CD14-positive monocyte (primary cell): ENCODE results near the gene DTL. TPM values are rescaled to one million over a fixed set of nuclear protein-coding genes. Genes with fewer than 3 reads are reported as not detected.
"Not testable (repeated sequence)": the region's sequence is repeated elsewhere in the genome, so short reads cannot be mapped to it uniquely, and the experiment has no call there.

Source experiments
- DNase-seq, 3 donors: peaks; one replicate each; pipeline ENCODE4 v3.0.0-alpha.2; 2011 to 2022
- H2AFZ ChIP-seq: 2 replicates; pipeline ENCODE4 v1.6.0; 2012; ENCODE audit warnings: mild to moderate bottlenecking, low read depth, low read length, inconsistent platforms; ENCODE audit not compliant: insufficient read depth, poor library complexity, severe bottlenecking
- H3K27ac ChIP-seq, 2 donors: 1 replicate in 1 of 2; 2 replicates in 1 of 2; pipeline ENCODE4 v1.5.1; 2012 to 2013; ENCODE audit warnings: low read length in 2 of 2, control low read depth in 1 of 2, inconsistent platforms in 1 of 2, low read depth in 1 of 2, mild to moderate bottlenecking in 1 of 2
- H3K27me3 ChIP-seq, 2 donors: one replicate each; pipeline versions ENCODE4 v1.6.0 to v1.6.1; 2011 to 2013; ENCODE audit warnings: low read length in 2 of 2; ENCODE audit not compliant: control insufficient read depth in 2 of 2, insufficient read depth in 2 of 2
- H3K36me3 ChIP-seq, 2 donors: replicated peaks in 1 of 2; 1 replicate in 1 of 2; 2 replicates in 1 of 2; pipeline versions ENCODE4 v1.5.1 to v1.6.1; 2012 to 2013; ENCODE audit warnings: low read length in 2 of 2, control low read depth in 1 of 2, inconsistent platforms in 1 of 2, mild to moderate bottlenecking in 1 of 2; ENCODE audit not compliant: insufficient read depth in 2 of 2, control insufficient read depth in 1 of 2
- H3K4me1 ChIP-seq, 2 donors: 1 replicate in 1 of 2; 2 replicates in 1 of 2; pipeline versions ENCODE4 v1.5.1 to v1.6.1; 2012 to 2013; ENCODE audit warnings: low read length in 2 of 2, control low read depth in 1 of 2, inconsistent platforms in 1 of 2, mild to moderate bottlenecking in 1 of 2, moderate library complexity in 1 of 2; ENCODE audit not compliant: insufficient read depth in 2 of 2, control insufficient read depth in 1 of 2
- H3K4me2 ChIP-seq: replicated peaks from 2 replicates; pipeline ENCODE3; 2012; ENCODE audit warnings: low read length, moderate library complexity, mild to moderate bottlenecking; ENCODE audit not compliant: poor library complexity, severe bottlenecking; ENCODE audit errors: extremely low read depth
- H3K4me3 ChIP-seq, 3 experiments: fragments of 200-600 bp in 1 of 3; sonication (generic) in 1 of 3; replicated peaks in 1 of 3; 1 replicate in 2 of 3; 2 replicates in 1 of 3; pipeline ENCODE4 v1.5.1; 2011 to 2013; ENCODE audit warnings: low read length in 3 of 3, mild to moderate bottlenecking in 3 of 3, control low read depth in 2 of 3, low read depth in 2 of 3, inconsistent platforms in 1 of 3, moderate library complexity in 1 of 3
- H3K79me2 ChIP-seq: 2 replicates; pipeline ENCODE4 v1.6.0; 2012; ENCODE audit warnings: mild to moderate bottlenecking, control low read depth, inconsistent platforms, low read length, moderate library complexity; ENCODE audit not compliant: insufficient read depth
- H3K9ac ChIP-seq: 2 replicates; pipeline ENCODE4 v1.6.0; 2017; ENCODE audit warnings: low read length, mild to moderate bottlenecking; ENCODE audit not compliant: insufficient read depth, poor library complexity, severe bottlenecking
- H3K9me3 ChIP-seq, 2 donors: replicated peaks in 1 of 2; 1 replicate in 1 of 2; 2 replicates in 1 of 2; pipeline versions ENCODE4 v1.5.1 to v1.6.1; 2012 to 2013; ENCODE audit warnings: low read length in 2 of 2, control low read depth in 1 of 2; ENCODE audit not compliant: control insufficient read depth in 1 of 2, insufficient read depth in 1 of 2
- H4K20me1 ChIP-seq: 2 replicates; pipeline ENCODE4 v1.6.0; 2012; ENCODE audit warnings: mild to moderate bottlenecking, low read length, control low read depth, moderate library complexity; ENCODE audit not compliant: insufficient read depth
- H3K27ac Mint-ChIP-seq, 7 donors: one replicate each; pipeline ENCODE4 v1.8.0; 2020; ENCODE audit warnings: mild to moderate bottlenecking in 7 of 7, mixed read lengths in 7 of 7, moderate library complexity in 6 of 7, inconsistent platforms in 2 of 7
- H3K27me3 Mint-ChIP-seq, 3 donors: one replicate each; pipeline ENCODE4 v1.8.0; 2021 to 2022; ENCODE audit warnings: low read depth in 3 of 3, mild to moderate bottlenecking in 3 of 3, mixed read lengths in 3 of 3, moderate library complexity in 3 of 3, inconsistent platforms in 1 of 3
- H3K36me3 Mint-ChIP-seq, 2 donors: one replicate each; pipeline ENCODE4 v1.8.0; 2020; ENCODE audit warnings: mixed read lengths in 2 of 2, inconsistent platforms in 1 of 2, mild to moderate bottlenecking in 1 of 2
- H3K4me1 Mint-ChIP-seq: one replicate; pipeline ENCODE4 v1.8.0; 2020; ENCODE audit warnings: mild to moderate bottlenecking, mixed read lengths
- H3K4me3 Mint-ChIP-seq, 2 donors: one replicate each; pipeline ENCODE4 v1.8.0; 2020; ENCODE audit warnings: mild to moderate bottlenecking in 2 of 2, mixed read lengths in 2 of 2, moderate library complexity in 1 of 2
- H3K9me3 Mint-ChIP-seq, 7 donors: one replicate each; pipeline ENCODE4 v1.8.0; 2020 to 2022; ENCODE audit warnings: mixed read lengths in 7 of 7, mild to moderate bottlenecking in 6 of 7, moderate library complexity in 6 of 7, inconsistent platforms in 2 of 7
- WGBS: methylation state at CpG from one replicate; pipeline ENCODE4 v1.1.5; 2013; ENCODE audit warnings: missing lambda C conversion rate; ENCODE audit not compliant: insufficient coverage; 5-methylcytosine and 5-hydroxymethylcytosine counted together
- intact Hi-C, 2 donors: fragments of 100-400 bp; cut with micrococcal nuclease; formaldehyde crosslinking; loops; one replicate each; pipeline versions ENCODE4 v1.15.0 to v1.15.1; 2023
- polyA plus RNA-seq, 3 donors: library from polyadenylated mRNA; depleted of rRNA in 1 of 3; unstranded in 2 of 3; stranded (reverse) in 1 of 3; fragments of 300-500 nt in 2 of 3; fragments of >200 nt in 1 of 3; fragmentation: Illumina TruSeq in 2 of 3; gene quantifications; 1 replicate in 2 of 3; 2 replicates in 1 of 3; pipeline ENCODE4 v1.2.3, GENCODE V29; 2012 to 2021
- TF ChIP-seq, protein P1 (sequence below): fragments of 200-600 bp; IDR thresholded peaks from one replicate; pipeline ENCODE4 v1.8.0; 2022; ENCODE audit warnings: antibody characterized with exemption, mild to moderate bottlenecking

Gene DTL
- polyA plus RNA-seq, 3 donors: not detected

- H4K20me1 ChIP-seq: no peaks in the 10 kb centered on the region
- H3K4me1 ChIP-seq: no peaks in the 10 kb centered on the region
- Mint-ChIP-seq H3K9me3 (no peaks in the 10 kb centered on the region), H3K4me3 (no peak overlapping the region), H3K4me1 (no peaks in the 10 kb centered on the region), H3K27me3 (no peaks in the 10 kb centered on the region), H3K36me3 (peaks cover 48 to 68% of the 10 kb centered on the region in 2 donors), H3K27ac (peak overlapping the region in 1 of 7 donors; percentile 30)
- no peaks in the 10 kb centered on the region for H3K27me3 ChIP-seq
- H3K4me3 ChIP-seq: no peak overlapping the region
- H3K9ac ChIP-seq: no peak overlapping the region
- 84% methylated on average over 3 of the region's 7 CpGs for WGBS
- H3K36me3 ChIP-seq: peaks cover 37 to 54% of the 10 kb centered on the region in 2 donors
- H3K79me2 ChIP-seq: no peaks in the 10 kb centered on the region
- H3K9me3 ChIP-seq: no peaks in the 10 kb centered on the region
- H3K4me2 ChIP-seq: no peak overlapping the region
- DNase-seq: no peak
- intact Hi-C loops: no loop called here
- H2AFZ ChIP-seq: no peak overlapping the region
- TF ChIP-seq, protein P1, sequence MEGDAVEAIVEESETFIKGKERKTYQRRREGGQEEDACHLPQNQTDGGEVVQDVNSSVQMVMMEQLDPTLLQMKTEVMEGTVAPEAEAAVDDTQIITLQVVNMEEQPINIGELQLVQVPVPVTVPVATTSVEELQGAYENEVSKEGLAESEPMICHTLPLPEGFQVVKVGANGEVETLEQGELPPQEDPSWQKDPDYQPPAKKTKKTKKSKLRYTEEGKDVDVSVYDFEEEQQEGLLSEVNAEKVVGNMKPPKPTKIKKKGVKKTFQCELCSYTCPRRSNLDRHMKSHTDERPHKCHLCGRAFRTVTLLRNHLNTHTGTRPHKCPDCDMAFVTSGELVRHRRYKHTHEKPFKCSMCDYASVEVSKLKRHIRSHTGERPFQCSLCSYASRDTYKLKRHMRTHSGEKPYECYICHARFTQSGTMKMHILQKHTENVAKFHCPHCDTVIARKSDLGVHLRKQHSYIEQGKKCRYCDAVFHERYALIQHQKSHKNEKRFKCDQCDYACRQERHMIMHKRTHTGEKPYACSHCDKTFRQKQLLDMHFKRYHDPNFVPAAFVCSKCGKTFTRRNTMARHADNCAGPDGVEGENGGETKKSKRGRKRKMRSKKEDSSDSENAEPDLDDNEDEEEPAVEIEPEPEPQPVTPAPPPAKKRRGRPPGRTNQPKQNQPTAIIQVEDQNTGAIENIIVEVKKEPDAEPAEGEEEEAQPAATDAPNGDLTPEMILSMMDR: no peak
- H3K27ac ChIP-seq: no peak overlapping the region
Observed at GRCh38 chr1:211986628-211987254, 48.8 kb upstream of the DTL start.

DNA sequence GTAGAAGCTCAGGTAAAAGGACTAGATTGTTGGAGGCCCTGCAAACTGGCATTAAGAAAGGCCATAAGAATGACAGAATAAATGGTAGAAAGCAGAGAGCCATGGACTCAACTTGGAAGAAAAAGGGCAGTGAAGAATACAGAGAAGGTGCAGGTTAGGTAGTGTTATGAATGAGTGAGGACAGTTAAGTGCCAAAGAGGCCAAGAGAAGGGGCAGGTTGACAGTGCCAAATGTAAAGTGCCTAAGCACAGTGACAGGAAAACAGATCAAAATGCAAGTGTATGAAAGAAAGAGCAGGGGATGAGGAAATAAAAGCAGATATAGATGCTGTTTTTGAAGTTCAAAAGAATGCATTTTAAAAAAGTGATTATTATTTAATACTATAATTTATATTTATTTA, 43.9 kb upstream of the DTL start:
- Histone ChIP-seq H3K79me2 (no peaks in the 10 kb centered on the region), H3K4me2 (no peak overlapping the region), H3K9me3 (no peaks in the 10 kb centered on the region), H3K27ac (no peak overlapping the region), H4K20me1 (no peaks in the 10 kb centered on the region), H3K4me1 (no peaks in the 10 kb centered on the region), H3K9ac (no peak overlapping the region), H3K27me3 (no peaks in the 10 kb centered on the region), H3K36me3 (peaks cover 23 to 47% of the 10 kb centered on the region in 2 donors), H3K4me3 (no peak overlapping the region), H2AFZ (no peak overlapping the region)
- no peaks in the 10 kb centered on the region for H3K9me3 Mint-ChIP-seq
- TF ChIP-seq, protein P1: no peak
- no peaks in the 10 kb centered on the region for H3K27me3 Mint-ChIP-seq
- H3K4me3 Mint-ChIP-seq: no peak overlapping the region
- peak overlapping the region in 1 of 7 donors; percentile 84 for H3K27ac Mint-ChIP-seq
- H3K36me3 Mint-ChIP-seq: peaks cover 40 to 54% of the 10 kb centered on the region in 2 donors
- no peak for DNase-seq
- no peaks in the 10 kb centered on the region for H3K4me1 Mint-ChIP-seq
- intact Hi-C loops: no loop called here

GRCh38 chr1:211997426-211997825, 38.1 kb upstream of the DTL start:
- no CpG with 5 or more reads among the region's 4 CpGs for WGBS
- H3K4me1 ChIP-seq: not testable (repeated sequence)

More at GRCh38 chr1:211997426-211997825, 38.1 kb upstream of the DTL start:
- DNase-seq, H3K4me1 Mint-ChIP-seq, H3K27me3 ChIP-seq, H4K20me1 ChIP-seq, H3K9ac ChIP-seq, H3K9me3 ChIP-seq, H3K27ac Mint-ChIP-seq, H3K27me3 Mint-ChIP-seq, H3K4me3 Mint-ChIP-seq, H3K27ac ChIP-seq, intact Hi-C loops, H2AFZ ChIP-seq, H3K9me3 Mint-ChIP-seq, H3K4me2 ChIP-seq, H3K4me3 ChIP-seq, H3K79me2 ChIP-seq: not testable (repeated sequence)
- peaks cover 41 to 62% of the 10 kb centered on the region in 2 donors for H3K36me3 Mint-ChIP-seq
- H3K36me3 ChIP-seq: peaks cover 19 to 58% of the 10 kb centered on the region in 2 donors
